Karpas-422 (cell line): Measurements from ENCODE around the gene RBM47. TPM values are rescaled to one million over a fixed set of nuclear protein-coding genes. Genes with fewer than 3 reads are reported as not detected.

Experiments used
- DNase-seq: peaks from one replicate; pipeline ENCODE4 v3.0.0-alpha.2; 2015
- H2AFZ ChIP-seq: fragments of 200-600 bp; sonication (generic); 2 replicates; pipeline ENCODE4 v1.6.1; 2014; ENCODE audit warnings: antibody characterized with exemption, low read length, mixed read lengths
- H3K27ac ChIP-seq: fragments of 200-600 bp; sonication (generic); 2 replicates; pipeline ENCODE4 v1.5.1; 2014; ENCODE audit warnings: mild to moderate bottlenecking, low read length, moderate library complexity
- H3K27me3 ChIP-seq: fragments of 200-600 bp; sonication (generic); 2 replicates; pipeline ENCODE4 v1.6.1; 2014; ENCODE audit warnings: low read length, mixed read lengths
- H3K36me3 ChIP-seq: fragments of 200-600 bp; sonication (generic); 2 replicates; pipeline ENCODE4 v1.6.1; 2014; ENCODE audit warnings: low read length, mixed read lengths; ENCODE audit not compliant: insufficient read depth
- H3K4me1 ChIP-seq: fragments of 200-600 bp; sonication (generic); 2 replicates; pipeline ENCODE4 v1.6.1; 2014; ENCODE audit warnings: mild to moderate bottlenecking, low read length, mixed read lengths
- H3K4me2 ChIP-seq: fragments of 200-600 bp; sonication (generic); 2 replicates; pipeline ENCODE4 v1.6.1; 2014; ENCODE audit warnings: low read length, low read depth, mild to moderate bottlenecking; ENCODE audit not compliant: poor library complexity, severe bottlenecking
- H3K4me3 ChIP-seq: fragments of 200-600 bp; sonication (generic); 2 replicates; pipeline ENCODE4 v1.5.1; 2014; ENCODE audit warnings: mild to moderate bottlenecking, antibody characterized with exemption, low read length, mixed read lengths
- H3K79me2 ChIP-seq: fragments of 200-600 bp; sonication (generic); 2 replicates; pipeline ENCODE4 v1.6.1; 2014; ENCODE audit warnings: mild to moderate bottlenecking, low read length, mixed read lengths
- H3K9ac ChIP-seq: fragments of 200-600 bp; sonication (generic); 2 replicates; pipeline ENCODE4 v1.6.0; 2014; ENCODE audit warnings: low read length
- H3K9me2 ChIP-seq: fragments of 200-600 bp; sonication (generic), shearing (Covaris generic); replicated peaks from 2 replicates; pipeline ENCODE4 v1.6.0; 2014; ENCODE audit warnings: mild to moderate bottlenecking, low read length, moderate library complexity; ENCODE audit not compliant: insufficient read depth
- H3K9me3 ChIP-seq: fragments of 300-700, 200-600 bp; sonication (generic); 2 replicates; pipeline ENCODE4 v1.6.1; 2014; ENCODE audit warnings: low read length, mixed read lengths
- H4K20me1 ChIP-seq: fragments of 200-600 bp; sonication (generic); 2 replicates; pipeline ENCODE4 v1.6.1; 2014; ENCODE audit warnings: mild to moderate bottlenecking, antibody characterized with exemption, low read length, low read depth; ENCODE audit not compliant: insufficient read depth
- total RNA-seq: library from RNA; depleted of rRNA; stranded (reverse); fragments of >200 nt; shearing (Covaris generic); gene quantifications from 2 replicates; pipeline ENCODE4 v1.2.3, GENCODE V29; 2014; ENCODE audit warnings: low replicate concordance

RBM47 gene
- total RNA-seq, 1 experiment from 2014 or later: not detected

DNA sequence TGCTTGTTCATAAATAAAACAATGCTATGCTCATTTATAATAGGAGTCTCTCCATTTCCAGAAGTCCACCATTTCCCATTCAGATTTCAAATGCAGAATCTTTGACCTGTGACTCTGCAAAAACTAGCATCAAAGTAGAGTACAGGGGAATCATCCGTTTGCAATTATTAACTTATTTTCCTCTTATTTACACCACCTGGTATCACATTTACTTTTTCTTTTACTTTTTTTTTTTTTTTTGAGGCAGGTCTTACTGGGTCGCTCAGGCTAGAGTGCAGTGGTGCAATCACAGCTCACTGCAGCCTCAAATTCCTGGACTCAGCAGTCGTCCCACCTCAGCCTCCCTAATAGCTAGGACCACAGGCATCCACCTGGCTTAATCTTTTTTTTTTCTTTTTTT is 37.6 kb downstream of the RBM47 start:
- no peak overlapping the region for H3K27ac ChIP-seq
- peaks cover 4% of the 10 kb centered on the region; the same call in 1 of the 2 replicates for H3K4me1 ChIP-seq
- no peaks in the 10 kb centered on the region for H3K27me3 ChIP-seq
- H3K9me2 ChIP-seq: no peaks in the 10 kb centered on the region
- H3K4me3 ChIP-seq: no peak overlapping the region
- H2AFZ ChIP-seq: no peak overlapping the region
- no peak for DNase-seq
- H3K9me3 ChIP-seq: no peaks in the 10 kb centered on the region
- H3K4me2 ChIP-seq: no peak overlapping the region
- H3K9ac ChIP-seq: no peak overlapping the region
- H3K36me3 ChIP-seq: no peaks in the 10 kb centered on the region
- H3K79me2 ChIP-seq: no peaks in the 10 kb centered on the region
- no peaks in the 10 kb centered on the region for H4K20me1 ChIP-seq

DNA sequence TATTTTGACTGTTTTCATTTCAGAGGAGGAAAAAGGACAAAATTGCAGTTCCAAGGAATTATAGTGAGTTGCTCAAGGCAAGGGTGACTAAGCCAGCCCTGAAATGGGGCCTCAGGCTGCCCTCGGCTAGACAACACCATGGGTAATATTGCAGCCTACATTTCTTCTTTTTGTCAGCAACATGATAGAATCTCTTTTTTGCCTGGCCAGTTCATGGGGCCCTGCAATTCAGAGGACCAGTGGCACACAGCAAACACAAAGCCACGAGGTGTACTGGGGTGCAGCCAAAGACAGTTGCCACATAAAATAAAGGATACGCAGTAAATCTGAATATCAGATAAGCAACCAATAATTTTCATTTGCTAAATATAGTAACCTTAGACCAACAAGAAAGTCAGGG is 41.8 kb downstream of the RBM47 start:
- Histone ChIP-seq H3K36me3 (no peaks in the 10 kb centered on the region), H2AFZ (no peak overlapping the region), H3K4me3 (no peak overlapping the region), H3K9me3 (no peaks in the 10 kb centered on the region), H3K27me3 (no peaks in the 10 kb centered on the region), H3K9ac (no peak overlapping the region), H3K4me2 (no peak overlapping the region), H3K9me2 (no peaks in the 10 kb centered on the region), H3K79me2 (no peaks in the 10 kb centered on the region), H3K4me1 (peaks cover 4% of the 10 kb centered on the region; the same call in 1 of the 2 replicates), H4K20me1 (no peaks in the 10 kb centered on the region), H3K27ac (no peak overlapping the region)
- DNase-seq: no peak

- no peak overlapping the region for H3K4me3 ChIP-seq
- no peaks in the 10 kb centered on the region for H3K36me3 ChIP-seq
- H3K9me2 ChIP-seq: no peaks in the 10 kb centered on the region
- no peaks in the 10 kb centered on the region for H4K20me1 ChIP-seq
- H3K27ac ChIP-seq: no peak overlapping the region
- H3K27me3 ChIP-seq: no peaks in the 10 kb centered on the region
- no peak overlapping the region for H3K9ac ChIP-seq
- no peaks in the 10 kb centered on the region for H3K9me3 ChIP-seq
- no peak for DNase-seq
- H3K4me1 ChIP-seq: peaks cover 4% of the 10 kb centered on the region; the same call in 1 of the 2 replicates
- H3K79me2 ChIP-seq: no peaks in the 10 kb centered on the region
- H3K4me2 ChIP-seq: no peak overlapping the region
- no peak overlapping the region for H2AFZ ChIP-seq
Observed at GRCh38 chr4:40587351-40587750, 42.3 kb downstream of the RBM47 start.

DNA sequence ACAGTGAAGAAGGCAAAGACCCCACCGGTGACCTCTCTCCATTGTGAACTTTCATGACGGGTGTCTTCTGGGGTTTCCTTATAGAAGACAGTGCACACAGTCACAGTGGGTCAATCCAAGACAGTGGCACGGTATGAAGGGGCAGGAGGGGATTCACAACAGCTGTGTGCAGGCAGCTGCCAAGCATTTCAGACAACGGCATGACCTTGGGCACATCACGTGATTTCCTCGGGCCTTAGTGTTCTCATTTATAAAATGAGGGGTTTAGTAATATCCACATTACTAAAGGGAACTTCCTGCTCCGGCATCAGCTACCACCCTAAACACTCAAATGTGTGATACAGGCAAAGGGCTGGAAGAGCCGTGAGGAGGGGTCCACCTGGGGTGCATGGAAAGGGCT is 42.9 kb downstream of the RBM47 start:
- Histone ChIP-seq H3K9ac (no peak overlapping the region), H3K27me3 (no peaks in the 10 kb centered on the region), H3K4me1 (peaks cover 4% of the 10 kb centered on the region; the same call in 1 of the 2 replicates), H3K9me2 (no peaks in the 10 kb centered on the region), H3K9me3 (no peaks in the 10 kb centered on the region), H3K79me2 (no peaks in the 10 kb centered on the region), H3K36me3 (no peaks in the 10 kb centered on the region), H2AFZ (no peak overlapping the region), H4K20me1 (no peaks in the 10 kb centered on the region), H3K4me2 (no peak overlapping the region), H3K27ac (no peak overlapping the region), H3K4me3 (no peak overlapping the region)
- no peak for DNase-seq

DNA sequence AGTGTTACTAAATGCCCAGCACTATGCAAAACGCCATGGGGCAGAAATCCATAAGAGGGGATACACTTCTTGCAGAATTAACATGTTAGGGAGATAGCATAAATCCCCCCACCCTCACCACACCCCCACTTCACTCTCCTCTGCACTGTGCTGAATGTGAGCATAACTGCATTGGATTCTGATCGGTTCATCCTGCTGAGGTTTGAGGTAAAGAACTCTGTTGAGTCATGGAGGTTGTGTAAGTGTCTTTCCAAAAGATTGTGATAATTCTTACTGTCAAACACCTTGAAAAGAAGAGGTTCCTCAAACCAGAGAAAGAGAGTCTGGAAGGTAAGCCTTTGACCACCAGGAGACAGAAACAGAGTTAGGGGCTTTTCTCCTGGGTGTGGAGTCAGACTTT is 43.6 kb downstream of the RBM47 start:
- Histone ChIP-seq H3K9ac (no peak overlapping the region), H3K36me3 (no peaks in the 10 kb centered on the region), H3K27ac (no peak overlapping the region), H3K4me3 (no peak overlapping the region), H3K9me3 (no peaks in the 10 kb centered on the region), H3K4me1 (peaks cover 2% of the 10 kb centered on the region; the same call in 1 of the 2 replicates), H4K20me1 (no peaks in the 10 kb centered on the region), H3K27me3 (no peaks in the 10 kb centered on the region), H2AFZ (no peak overlapping the region), H3K79me2 (no peaks in the 10 kb centered on the region), H3K4me2 (no peak overlapping the region), H3K9me2 (no peaks in the 10 kb centered on the region)
- DNase-seq: no peak

GRCh38 chr4:40585201-40585799 is 44.4 kb downstream of the RBM47 start:
- Histone ChIP-seq H3K4me2 (no peak overlapping the region), H3K27me3 (no peaks in the 10 kb centered on the region), H3K4me1 (no peaks in the 10 kb centered on the region), H3K9me2 (no peaks in the 10 kb centered on the region), H3K9me3 (no peaks in the 10 kb centered on the region), H3K36me3 (no peaks in the 10 kb centered on the region), H4K20me1 (no peaks in the 10 kb centered on the region), H2AFZ (no peak overlapping the region), H3K4me3 (no peak overlapping the region), H3K27ac (no peak overlapping the region), H3K9ac (no peak overlapping the region), H3K79me2 (no peaks in the 10 kb centered on the region)
- DNase-seq: no peak

- H3K27ac ChIP-seq: no peak overlapping the region
- no peaks in the 10 kb centered on the region for H3K27me3 ChIP-seq
- H3K4me2 ChIP-seq: no peak overlapping the region
- no peak for DNase-seq
- no peaks in the 10 kb centered on the region for H3K9me2 ChIP-seq
- H3K36me3 ChIP-seq: no peaks in the 10 kb centered on the region
- no peaks in the 10 kb centered on the region for H3K9me3 ChIP-seq
- no peak overlapping the region for H2AFZ ChIP-seq
- no peaks in the 10 kb centered on the region for H3K79me2 ChIP-seq
- no peaks in the 10 kb centered on the region for H4K20me1 ChIP-seq
- no peak overlapping the region for H3K9ac ChIP-seq
- no peak overlapping the region for H3K4me3 ChIP-seq
- H3K4me1 ChIP-seq: no peaks in the 10 kb centered on the region
Observed at GRCh38 chr4:40584517-40585141, 45.0 kb downstream of the RBM47 start.

GRCh38 chr4:40583850-40584439 is 45.7 kb downstream of the RBM47 start:
- Histone ChIP-seq H3K79me2 (no peaks in the 10 kb centered on the region), H3K27ac (no peak overlapping the region), H3K4me3 (no peak overlapping the region), H2AFZ (no peak overlapping the region), H3K9me2 (no peaks in the 10 kb centered on the region), H3K4me2 (no peak overlapping the region), H3K9me3 (no peaks in the 10 kb centered on the region), H3K4me1 (no peaks in the 10 kb centered on the region), H3K27me3 (no peaks in the 10 kb centered on the region), H3K9ac (no peak overlapping the region), H3K36me3 (no peaks in the 10 kb centered on the region), H4K20me1 (no peaks in the 10 kb centered on the region)
- no peak for DNase-seq
